SIG-M5 (cell line): ENCODE results near the gene GGNBP2.
A peak's percentile ranks its signal among the peaks of the same experiment; 100 is the strongest.

Source experiments
- DNase-seq: peaks from one replicate; lab custom pipeline; 2025; lab: John Stamatoyannopoulos, UW

The GGNBP2 gene

DNA sequence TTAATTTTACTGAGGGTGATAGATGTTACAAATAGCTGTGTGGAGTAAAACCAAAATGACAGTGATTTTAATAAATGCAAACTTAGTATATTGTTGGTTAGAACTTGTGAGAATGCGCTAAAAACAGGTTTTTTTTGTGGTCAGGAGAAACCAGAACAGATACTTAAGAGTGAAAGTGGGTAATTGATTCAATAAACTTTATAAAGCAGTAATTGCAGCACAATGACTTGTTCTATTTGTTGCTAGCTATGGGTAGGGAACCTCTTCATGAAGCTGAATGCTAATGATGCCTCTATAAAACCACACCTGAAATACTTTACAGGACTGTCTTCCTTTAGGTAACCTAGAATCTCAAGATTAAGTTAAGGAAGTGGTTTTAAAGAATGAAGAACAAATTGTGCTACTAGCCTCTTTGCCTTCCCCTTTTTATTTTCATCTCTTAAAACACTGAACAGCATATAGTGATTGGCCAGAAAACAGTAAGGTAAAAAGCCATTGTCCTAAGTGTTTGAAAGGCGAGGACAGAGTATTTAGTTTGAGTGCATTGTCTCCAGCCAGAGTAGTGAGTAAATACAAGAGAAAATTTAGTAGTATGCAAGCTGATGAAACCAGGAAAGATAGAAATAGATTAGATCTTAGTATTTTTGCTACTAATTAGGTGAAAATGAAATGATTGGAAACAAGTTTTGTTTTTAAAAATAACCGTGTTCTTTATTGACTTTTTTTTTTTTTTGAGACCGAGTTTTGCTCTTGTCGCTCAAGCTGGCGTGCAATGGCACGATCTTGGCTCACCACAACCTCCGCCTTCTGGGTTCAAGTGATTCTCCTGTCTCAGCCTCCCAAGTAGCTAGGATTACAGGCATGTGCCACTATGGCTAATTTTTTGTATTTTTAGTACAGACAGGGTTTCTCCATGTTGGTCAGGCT lies 6.0 kb downstream of the GGNBP2 start:
- DNase-seq = no peak

DNA sequence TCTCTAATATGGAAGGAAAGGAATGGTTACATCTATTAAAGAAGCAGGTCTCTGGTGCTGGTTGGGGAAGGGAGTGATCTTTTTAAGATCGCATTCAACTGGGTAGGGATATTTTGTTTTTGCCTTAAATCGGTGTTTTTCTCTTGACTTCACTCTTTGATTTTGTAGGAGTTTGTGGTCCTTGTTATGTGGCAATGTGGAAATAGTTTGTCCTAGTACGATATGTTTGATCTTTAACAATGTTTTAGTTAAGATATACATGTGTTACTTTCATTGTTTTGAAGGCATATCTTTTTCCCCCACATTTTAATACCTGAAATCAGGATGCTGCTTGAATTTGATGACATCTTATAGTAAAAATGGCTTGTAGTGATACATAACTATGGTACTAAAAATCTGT lies 8.7 kb downstream of the GGNBP2 start:
- DNase-seq = no peak

DNA sequence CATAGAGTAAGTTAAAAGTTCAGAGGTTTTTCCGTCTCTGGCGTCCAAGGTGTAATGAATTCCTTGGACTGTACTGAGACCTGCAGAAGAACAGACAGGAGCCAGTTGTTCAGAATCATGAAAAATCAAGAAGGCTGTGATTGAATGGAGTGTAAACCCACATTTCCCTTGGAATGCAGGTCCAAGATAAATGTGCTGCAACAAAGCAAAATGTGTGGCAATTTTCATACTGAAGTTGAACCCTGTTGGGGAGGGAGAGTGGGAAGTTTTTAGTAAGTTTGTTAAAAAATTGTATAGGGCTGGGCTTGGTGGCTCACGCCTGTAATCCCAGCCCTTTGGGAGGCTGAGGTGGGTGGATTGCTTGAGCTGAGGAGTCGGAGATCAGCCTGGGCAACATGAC lies 21.4 kb downstream of the GGNBP2 start:
- DNase-seq = no peak

GRCh38 chr17:36575028-36575427 lies 30.3 kb downstream of the GGNBP2 start:
- no peak for DNase-seq

- no peak for DNase-seq
Measured at GRCh38 chr17:36576793-36577192, 32.1 kb downstream of the GGNBP2 start.

GRCh38 chr17:36578671-36579070 lies 34.0 kb downstream of the GGNBP2 start:
- no peak for DNase-seq

DNA sequence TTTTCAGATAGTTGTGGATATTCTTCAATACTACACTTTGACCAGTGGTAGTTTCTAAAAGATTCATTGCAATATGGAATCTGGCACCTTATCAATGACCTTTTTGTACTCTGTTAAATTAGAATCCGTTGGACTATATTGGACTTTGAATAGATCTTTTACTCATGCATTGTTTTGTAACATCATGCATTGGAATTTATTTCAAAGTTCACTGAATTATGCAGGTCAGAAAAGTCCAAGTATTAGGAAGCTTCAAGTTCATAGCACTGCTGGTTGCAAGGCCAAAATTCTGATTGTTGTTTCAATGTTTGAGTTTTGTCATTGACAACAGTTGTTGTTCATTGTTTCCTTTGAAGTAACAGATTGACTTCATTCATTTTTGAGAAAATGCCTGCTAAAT lies 39.1 kb downstream of the GGNBP2 start:
- no peak for DNase-seq

- no peak for DNase-seq
Measured at GRCh38 chr17:36586138-36586537, 41.4 kb downstream of the GGNBP2 start.

DNA sequence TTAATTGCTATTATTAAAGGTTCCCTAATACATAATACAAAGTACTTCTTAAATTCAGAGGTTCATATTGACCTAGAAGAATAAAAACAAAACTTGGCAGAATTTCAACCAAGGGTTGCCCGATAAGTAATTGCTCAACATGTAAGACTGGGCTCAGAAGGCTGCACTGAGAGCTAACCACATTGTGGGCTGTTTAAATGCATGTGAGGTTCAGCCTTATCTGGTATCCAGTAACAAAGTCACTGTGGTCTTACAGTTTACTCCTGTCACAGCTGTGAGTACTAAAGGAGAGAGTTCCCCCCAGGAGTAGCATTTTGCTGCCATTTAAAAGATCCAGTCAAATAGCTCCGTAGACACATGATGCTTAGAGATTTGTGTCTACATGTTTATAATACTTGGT lies 45.4 kb downstream of the GGNBP2 start:
- DNase-seq = peak; percentile 62

GRCh38 chr17:36591434-36592315 lies 47.0 kb downstream of the GGNBP2 start, which contains the start of gene DHRS11:
Gene DHRS11 (plus strand): TSS chr17:36591879. CDS start chr17:36592010, 131 bp downstream.
- no peak for DNase-seq

GRCh38 chr17:36592316-36592715 lies 47.6 kb downstream of the GGNBP2 start:
- no peak for DNase-seq

GRCh38 chr17:36592716-36593321 lies 48.1 kb downstream of the GGNBP2 start:
- no peak for DNase-seq

DNA sequence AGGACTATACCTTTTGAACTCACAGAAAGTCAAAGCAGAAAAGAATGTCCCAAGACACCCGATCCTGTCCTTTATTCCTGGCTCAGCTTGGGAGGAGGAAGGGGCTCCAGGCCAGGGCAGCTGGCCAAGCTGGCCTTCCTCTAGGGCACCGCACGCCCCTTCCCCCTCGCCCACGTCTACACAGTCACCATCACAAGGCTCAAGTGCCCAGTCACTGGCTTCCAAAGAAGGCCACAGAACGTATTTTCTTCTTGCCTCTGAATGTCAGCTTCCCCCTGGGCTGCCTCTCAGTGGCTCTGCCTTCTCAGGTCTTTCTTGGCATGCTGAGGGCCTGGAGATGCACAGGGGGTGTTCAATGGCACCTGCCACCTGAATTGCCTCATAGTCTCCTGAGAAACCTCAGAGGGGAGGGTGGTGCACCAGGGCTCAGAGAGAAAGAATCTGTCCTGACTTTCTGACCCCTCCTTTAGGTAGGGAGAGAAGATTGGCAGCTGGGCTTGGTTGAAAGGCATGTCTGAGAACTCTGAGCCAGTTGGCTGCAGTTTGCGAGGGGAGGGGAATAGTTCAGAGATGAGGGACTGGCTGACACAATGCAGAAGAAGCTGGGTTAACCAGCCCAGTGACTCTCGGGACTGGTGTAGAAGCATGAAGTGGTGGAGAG lies 49.1 kb downstream of the GGNBP2 start:
- no peak for DNase-seq

- DNase-seq = no peak
Measured at GRCh38 chr17:36594626-36595401, 50.1 kb downstream of the GGNBP2 start.

GRCh38 chr17:36597226-36597625 lies 52.5 kb downstream of the GGNBP2 start:
- no peak for DNase-seq

DNA sequence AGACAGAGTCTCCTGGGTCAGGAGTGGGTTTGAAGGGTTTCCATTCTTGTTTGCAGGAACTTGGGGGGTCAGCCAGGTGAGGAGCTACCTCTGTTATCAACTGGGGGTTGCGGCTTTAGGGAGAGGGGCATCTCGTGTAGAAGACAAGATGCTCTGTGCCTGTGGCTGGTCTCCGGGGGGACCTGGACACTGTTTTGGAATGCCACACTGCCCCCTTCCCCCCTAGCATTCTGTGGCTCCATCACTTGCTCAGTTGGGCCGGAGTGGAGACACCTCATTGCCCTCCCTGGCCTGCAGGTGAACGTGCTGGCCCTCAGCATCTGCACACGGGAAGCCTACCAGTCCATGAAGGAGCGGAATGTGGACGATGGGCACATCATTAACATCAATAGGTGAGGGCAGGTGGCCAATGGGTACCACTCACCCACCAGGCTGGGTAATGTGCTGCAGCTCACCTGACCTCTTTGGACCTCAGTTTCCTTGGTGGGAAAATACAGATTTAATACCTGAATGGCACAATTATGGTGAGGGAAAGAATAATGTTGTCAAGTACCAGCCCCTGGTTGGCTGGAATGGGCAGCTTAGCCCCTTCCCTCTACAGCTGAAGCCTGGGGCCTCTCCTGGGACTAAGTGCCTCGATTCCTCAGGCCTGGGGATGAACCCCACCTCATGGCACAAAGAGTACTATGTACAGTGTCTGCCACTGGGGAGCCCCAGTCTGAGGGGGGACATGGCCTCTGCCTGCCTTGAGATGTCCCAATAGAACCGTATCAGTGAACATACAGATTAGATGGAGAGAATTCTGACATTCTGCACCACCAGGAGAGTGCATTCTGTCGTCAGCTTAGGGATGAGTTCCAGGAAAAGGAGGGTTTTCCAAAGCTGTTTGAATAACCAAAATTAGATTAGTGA lies 53.4 kb downstream of the GGNBP2 start:
- DNase-seq = no peak

DNA sequence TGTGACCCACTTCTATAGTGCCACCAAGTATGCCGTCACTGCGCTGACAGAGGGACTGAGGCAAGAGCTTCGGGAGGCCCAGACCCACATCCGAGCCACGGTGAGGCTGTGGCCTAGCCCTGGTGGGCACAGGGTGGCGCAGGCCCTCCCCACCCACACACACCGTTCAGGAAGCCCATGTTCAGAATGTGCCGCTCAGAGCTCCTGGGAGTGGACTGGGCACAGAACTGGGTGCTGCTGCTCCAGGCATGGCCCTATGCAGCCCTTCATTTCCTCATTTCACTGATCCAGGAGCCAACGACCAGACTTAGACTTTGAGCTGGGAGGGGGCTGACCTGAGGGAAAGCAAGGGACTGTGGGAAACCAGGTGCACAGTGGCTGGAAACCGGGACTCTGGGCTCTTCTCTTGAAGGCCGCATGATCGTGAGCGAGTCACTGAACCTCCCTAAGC lies 54.3 kb downstream of the GGNBP2 start:
- no peak for DNase-seq

DNA sequence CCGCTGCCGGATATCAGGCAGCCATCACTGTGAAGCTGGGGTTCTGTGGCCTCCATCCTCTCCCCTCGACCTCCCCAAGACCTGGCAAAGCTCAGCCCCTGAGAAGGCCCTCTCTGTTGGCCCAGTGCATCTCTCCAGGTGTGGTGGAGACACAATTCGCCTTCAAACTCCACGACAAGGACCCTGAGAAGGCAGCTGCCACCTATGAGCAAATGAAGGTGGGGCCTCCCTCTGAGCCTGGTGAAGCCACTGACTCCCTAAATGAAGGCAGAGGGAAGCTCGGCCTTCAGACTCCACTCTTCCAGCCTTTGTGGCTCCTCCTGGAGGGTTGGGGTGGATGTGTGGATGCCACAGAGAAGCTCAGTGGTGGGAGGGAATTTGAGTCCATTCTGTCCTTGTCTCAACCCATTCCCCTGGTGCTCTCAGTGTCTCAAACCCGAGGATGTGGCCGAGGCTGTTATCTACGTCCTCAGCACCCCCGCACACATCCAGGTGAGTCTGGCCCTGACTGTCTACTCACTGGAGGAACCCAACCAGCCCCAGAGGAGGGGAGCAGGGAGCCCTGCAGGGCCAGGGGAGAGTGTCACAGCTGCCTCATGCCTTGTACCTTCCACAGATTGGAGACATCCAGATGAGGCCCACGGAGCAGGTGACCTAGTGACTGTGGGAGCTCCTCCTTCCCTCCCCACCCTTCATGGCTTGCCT lies 55.0 kb downstream of the GGNBP2 start:
- DNase-seq = no peak

DNA sequence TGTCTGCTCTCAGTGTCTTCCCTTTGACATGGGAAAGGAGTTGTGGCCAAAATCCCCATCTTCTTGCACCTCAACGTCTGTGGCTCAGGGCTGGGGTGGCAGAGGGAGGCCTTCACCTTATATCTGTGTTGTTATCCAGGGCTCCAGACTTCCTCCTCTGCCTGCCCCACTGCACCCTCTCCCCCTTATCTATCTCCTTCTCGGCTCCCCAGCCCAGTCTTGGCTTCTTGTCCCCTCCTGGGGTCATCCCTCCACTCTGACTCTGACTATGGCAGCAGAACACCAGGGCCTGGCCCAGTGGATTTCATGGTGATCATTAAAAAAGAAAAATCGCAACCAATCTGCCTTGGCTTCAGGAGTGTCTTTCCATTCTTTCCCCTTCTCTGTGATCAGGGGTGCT lies 55.7 kb downstream of the GGNBP2 start:
- DNase-seq = no peak
